Measurements from ENCODE around the gene PIP4P1.
"Not testable (repeated sequence)": the region's sequence is repeated elsewhere in the genome, so short reads cannot be mapped to it uniquely, and the experiment has no call there.

PIP4P1 gene

GRCh38 chr14:20472536-20473169, 11.4 kb upstream of the PIP4P1 start:
- DNase-seq = no peak

GRCh38 chr14:20470603-20470901, 9.3 kb upstream of the PIP4P1 start:
- no peak for DNase-seq

GRCh38 chr14:20469890-20470602, 8.8 kb upstream of the PIP4P1 start:
- peak; percentile 35 for DNase-seq

- peak; percentile 80 for DNase-seq
Observed at GRCh38 chr14:20469242-20469889, 8.1 kb upstream of the PIP4P1 start, which contains the start of gene PNP. Gene PNP, plus strand, starts transcription at chr14:20469406. Its CDS starts 119 bp downstream, at chr14:20469525.

DNA sequence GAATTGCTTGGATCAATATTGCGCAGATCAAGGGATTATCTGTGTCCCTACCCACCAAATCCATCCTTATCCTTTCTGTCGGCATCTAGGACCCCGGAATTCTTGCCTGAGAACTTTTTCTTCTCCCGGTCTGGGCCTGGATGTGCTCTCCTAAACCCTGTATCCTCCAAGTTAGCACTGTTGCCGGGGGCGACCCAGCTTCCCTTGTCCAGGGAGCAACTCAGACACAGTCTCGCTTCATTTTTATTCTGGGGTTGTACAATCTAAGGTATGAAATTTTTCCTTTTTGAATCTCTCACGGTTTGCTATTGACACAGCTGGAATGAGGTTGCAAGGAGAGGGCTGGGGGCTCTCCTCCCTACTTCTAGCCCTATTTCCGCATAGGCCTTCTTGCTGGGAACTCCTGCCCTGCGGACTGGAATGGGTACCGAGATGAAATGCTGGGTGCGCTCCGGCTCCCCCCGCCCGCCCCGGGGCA, 7.6 kb upstream of the PIP4P1 start:
- no peak for DNase-seq

GRCh38 chr14:20460458-20461224, 593 bp downstream of the PIP4P1 start:
- peak; percentile 55 for DNase-seq

GRCh38 chr14:20458031-20458789, 3.0 kb downstream of the PIP4P1 start:
- no peak for DNase-seq

DNA sequence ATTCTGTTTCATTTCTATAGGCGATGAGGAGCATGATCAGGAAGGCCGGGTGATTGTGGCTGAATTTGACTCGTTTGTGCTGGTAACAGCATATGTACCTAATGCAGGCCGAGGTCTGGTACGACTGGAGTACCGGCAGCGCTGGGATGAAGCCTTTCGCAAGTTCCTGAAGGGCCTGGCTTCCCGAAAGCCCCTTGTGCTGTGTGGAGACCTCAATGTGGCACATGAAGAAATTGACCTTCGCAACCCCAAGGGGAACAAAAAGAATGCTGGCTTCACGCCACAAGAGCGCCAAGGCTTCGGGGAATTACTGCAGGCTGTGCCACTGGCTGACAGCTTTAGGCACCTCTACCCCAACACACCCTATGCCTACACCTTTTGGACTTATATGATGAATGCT, 4.3 kb downstream of the PIP4P1 start:
- DNase-seq = no peak

DNA sequence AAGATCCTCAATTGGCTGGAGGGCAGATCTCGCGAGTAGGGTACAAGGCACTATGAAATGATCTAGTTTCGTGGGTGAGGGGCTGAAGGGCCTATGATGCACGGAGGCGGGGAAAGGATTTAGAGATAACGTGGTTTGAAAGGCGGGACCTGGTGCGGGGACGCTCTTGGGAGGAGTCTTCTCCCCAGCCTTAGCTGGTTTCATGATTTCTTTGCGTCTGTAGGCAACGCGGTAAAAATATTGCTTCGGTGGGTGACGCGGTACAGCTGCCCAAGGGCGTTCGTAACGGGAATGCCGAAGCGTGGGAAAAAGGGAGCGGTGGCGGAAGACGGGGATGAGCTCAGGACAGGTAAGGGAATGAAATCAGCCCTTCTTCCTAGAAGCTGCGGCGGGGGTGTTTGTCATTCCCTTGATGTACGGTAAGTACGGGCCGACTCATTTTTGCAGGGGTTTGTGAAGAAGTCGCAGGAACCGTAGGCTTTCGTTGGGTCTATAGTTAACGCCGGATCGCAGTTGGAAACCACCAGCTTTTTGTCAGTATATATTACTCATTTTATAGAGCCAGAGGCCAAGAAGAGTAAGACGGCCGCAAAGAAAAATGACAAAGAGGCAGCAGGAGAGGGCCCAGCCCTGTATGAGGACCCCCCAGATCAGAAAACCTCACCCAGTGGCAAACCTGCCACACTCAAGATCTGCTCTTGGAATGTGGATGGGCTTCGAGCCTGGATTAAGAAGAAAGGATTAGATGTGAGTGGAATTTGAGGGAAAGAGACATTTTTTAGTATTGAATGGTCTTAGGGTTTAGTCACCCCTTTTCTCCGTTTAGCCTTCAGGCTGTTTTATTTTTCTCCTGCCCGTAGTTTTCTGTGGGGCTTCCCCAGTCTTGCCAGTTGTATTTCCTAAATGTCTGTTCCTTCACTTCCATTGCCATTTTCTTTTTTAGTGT, 5.6 kb downstream of the PIP4P1 start:
- peak; percentile 17 for DNase-seq

- peak; percentile 97 for DNase-seq
Observed at GRCh38 chr14:20454516-20455354, 6.5 kb downstream of the PIP4P1 start, which contains the start of the genes APEX1 and OSGEP. Gene APEX1, plus strand, starts transcription at chr14:20455226. Its CDS starts 420 bp downstream, at chr14:20455646. Gene OSGEP, minus strand, starts transcription at chr14:20454812. Its CDS starts 129 bp downstream, at chr14:20454683.

DNA sequence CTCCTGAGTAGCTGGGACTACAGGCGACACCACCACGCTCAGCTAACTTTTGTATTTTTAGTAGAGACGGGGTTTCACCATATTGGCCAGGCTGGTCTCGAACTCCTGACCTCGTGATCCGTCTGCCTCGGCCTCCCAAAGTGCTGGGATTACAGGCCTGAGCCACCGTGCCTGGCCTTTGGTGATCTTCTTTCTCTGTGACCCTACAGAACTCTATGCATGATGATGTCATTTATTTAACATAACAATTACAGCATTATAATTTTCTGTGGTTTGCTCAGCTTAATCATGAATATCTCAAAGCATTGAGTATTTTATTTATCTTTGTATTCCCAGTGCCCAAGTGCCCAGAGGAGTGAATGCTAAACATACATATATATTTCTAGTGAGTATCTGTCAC, 8.4 kb downstream of the PIP4P1 start:
- DNase-seq = not testable (repeated sequence)

GRCh38 chr14:20446889-20447288, 14.3 kb downstream of the PIP4P1 start:
- no peak for DNase-seq

- DNase-seq = not testable (repeated sequence)
Observed at GRCh38 chr14:20443650-20444049, 17.6 kb downstream of the PIP4P1 start.

DNA sequence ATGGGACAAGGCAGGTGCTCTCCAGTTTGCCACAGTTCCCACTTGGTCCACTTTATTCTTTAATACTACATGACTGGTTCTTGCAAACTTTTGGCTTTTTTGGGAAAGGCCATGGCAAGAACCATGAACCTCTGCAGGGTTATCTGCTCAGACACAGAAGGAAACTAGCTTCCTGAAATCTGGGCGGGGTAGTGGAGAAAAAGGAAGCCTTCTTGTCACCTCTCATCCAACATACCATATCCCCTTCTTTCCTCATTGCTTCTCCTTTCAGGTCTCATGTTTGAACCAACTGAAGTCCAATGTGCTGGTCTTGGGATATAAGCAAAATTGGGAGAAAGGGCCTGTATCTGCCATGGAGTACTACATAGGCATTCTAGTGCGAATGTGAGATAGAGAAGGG, 19.8 kb downstream of the PIP4P1 start:
- DNase-seq = no peak

GRCh38 chr14:20440882-20441281, 20.4 kb downstream of the PIP4P1 start:
- peak; percentile 24 for DNase-seq

- DNase-seq = no peak
Observed at GRCh38 chr14:20440465-20440864, 20.8 kb downstream of the PIP4P1 start.

DNA sequence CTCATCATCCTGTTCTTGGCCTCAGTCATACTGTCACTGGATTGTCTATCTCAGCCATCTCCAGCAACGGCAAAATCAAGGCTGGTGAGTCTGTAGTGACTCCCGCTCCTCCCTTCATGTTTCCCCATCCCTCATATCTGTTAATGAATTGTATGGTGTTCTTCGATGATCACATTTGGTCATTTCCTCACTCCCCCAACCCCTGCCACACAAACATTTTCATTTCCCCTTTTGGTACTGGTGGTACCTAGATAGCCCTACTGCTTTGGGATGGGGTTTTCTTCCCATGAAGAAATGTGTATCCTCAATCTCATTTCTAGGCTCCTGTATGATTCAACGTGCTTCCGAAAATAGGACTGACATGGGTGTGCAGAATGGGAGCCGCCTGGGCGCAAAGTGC, 22.6 kb downstream of the PIP4P1 start:
- DNase-seq = no peak

DNA sequence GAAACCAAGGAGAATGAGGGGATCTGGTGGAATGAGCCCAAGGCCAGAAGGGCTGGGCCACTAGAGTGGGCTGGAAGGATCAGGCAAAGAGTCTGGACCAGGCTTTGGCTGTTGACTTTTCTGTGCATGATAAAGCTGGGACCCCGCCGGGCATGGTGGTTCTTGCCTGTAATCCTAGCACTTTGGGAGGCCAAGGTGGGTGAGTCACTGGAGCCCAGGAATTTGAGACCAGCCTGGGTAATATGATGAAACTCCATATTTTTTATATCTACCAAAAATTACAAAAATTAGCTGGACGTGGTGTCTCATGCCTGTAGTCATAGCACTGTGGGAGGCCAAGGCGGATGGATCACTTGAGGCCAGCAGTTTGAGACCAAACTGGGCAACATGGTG, 24.9 kb downstream of the PIP4P1 start:
- DNase-seq = no peak

DNA sequence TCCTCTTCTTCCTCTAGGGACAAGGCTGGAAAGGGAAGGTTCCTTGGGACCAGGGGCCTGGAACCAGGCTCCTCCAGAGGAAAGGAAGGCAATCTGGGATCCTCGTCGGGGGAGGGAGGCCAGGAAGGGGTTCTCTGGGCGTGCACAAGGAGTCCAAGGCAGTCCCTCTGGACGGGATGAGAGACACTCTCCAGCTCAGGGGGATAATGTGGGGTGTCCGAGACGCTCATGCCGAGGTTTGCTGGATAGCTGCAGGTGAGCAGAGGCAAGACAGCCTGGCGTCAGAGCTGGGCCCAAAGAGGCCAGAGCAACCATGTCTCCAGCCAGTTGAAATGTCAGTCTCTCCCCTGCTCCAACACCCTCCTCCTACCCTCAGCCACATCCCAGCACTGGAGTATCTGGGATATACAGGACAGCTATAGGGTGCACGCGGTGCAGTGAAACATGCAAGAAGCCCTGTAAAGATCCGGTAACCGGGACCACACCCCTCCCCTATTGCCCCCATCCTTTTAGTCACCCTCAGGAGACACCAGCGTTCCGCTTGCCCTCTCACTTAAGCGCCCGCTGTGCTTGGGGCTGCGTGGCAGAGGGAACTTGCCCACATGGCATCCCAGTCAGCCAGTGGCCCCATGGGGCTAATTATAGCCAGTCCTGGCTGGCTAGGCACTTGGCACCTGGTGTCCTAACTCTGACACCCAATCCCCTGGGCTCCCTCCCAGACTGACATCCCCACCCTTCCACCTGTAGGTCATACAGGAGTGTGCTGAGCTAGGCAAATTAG, 25.5 kb downstream of the PIP4P1 start, which contains the start of gene KLHL33:
Gene KLHL33 (minus strand): TSS at position 585 of the 781 bp plus-strand sequence. CDS start 355 bp downstream, at position 230.
- DNase-seq = no peak

Measured in activated gamma-delta T cell treated with Interleukin-2 at 50 U/mL for 16 hours (primary cell).